Sigmoid colon (tissue), 7 donors: ENCODE data around the gene CCDC33. TPM values are rescaled to one million over a fixed set of nuclear protein-coding genes. Genes with fewer than 3 reads are reported as not detected.

ENCODE experiments used
- DNase-seq: peaks from one replicate; pipeline ENCODE4 v3.0.0-alpha.2; 2019
- H3K27ac ChIP-seq, 4 donors: fragments of 200-600 bp; sonication (generic); one replicate each; pipeline ENCODE4 v1.5.1; 2016 to 2019; ENCODE audit warnings: mild to moderate bottlenecking in 1 of 4
- H3K27me3 ChIP-seq, 3 donors: fragments of 200-600 bp; sonication (generic); one replicate each; pipeline ENCODE4 v1.5.1; 2019; ENCODE audit warnings: mild to moderate bottlenecking in 1 of 3
- H3K36me3 ChIP-seq, 4 donors: fragments of 200-600 bp; sonication (generic); one replicate each; pipeline ENCODE4 v1.5.1; 2016 to 2019
- H3K4me1 ChIP-seq, 4 donors: fragments of 200-600 bp; sonication (generic); one replicate each; pipeline ENCODE4 v1.5.1; 2017 to 2019
- H3K4me3 ChIP-seq, 4 donors: fragments of 200-600 bp; sonication (generic); one replicate each; pipeline ENCODE4 v1.5.1; 2017 to 2019; ENCODE audit warnings: mild to moderate bottlenecking in 2 of 4, moderate library complexity in 1 of 4
- H3K9me3 ChIP-seq, 4 donors: fragments of 200-600 bp in 3 of 4; sonication (generic) in 3 of 4; one replicate each; pipeline versions ENCODE4 v1.5.1 to v1.6.1; 2013 to 2019
- EP300 ChIP-seq, 4 donors: sonication (generic); formaldehyde crosslinking; IDR thresholded peaks; one replicate each; pipeline ENCODE4 v1.6.1; 2017; ENCODE audit warnings: antibody characterized with exemption in 4 of 4
- POLR2A ChIP-seq, 2 donors: fragments of 450-650 bp; IDR thresholded peaks; one replicate each; pipeline ENCODE4 v1.6.1; 2016; ENCODE audit warnings: antibody characterized with exemption in 2 of 2, mild to moderate bottlenecking in 2 of 2, moderate library complexity in 2 of 2
- POLR2AphosphoS5 ChIP-seq, 4 donors: sonication (generic); formaldehyde crosslinking; IDR thresholded peaks; one replicate each; pipeline ENCODE4 v1.6.1; 2017; ENCODE audit warnings: antibody characterized with exemption in 4 of 4
- WGBS, 2 donors: extraction: QIAGEN DNeasy Blood & Tissue Kit; methylation state at CpG; one replicate each; pipeline ENCODE4 v1.1.7; 2013; 5-methylcytosine and 5-hydroxymethylcytosine counted together
- intact Hi-C: fragments of 100-400 bp; cut with DNase I; formaldehyde crosslinking; loops from one replicate; pipeline ENCODE4 v1.15.1; 2023
- polyA plus RNA-seq, 3 donors: library from polyadenylated mRNA; stranded (reverse); fragments of 200-250 nt; gene quantifications; one replicate each; pipeline ENCODE4 v1.2.3, GENCODE V29; 2013
- total RNA-seq, 4 donors: library from RNA; depleted of rRNA; stranded (reverse); fragments of >200 nt; gene quantifications; one replicate each; pipeline ENCODE4 v1.1.0, GENCODE V29; 2016
- TF ChIP-seq, protein P1 (sequence below), 4 experiments: fragments of 450-650 bp in 3 of 4; fragments of 200-600 bp in 1 of 4; IDR thresholded peaks; one replicate each; pipeline ENCODE4 v1.5.1; 2016 to 2019; ENCODE audit warnings: antibody characterized with exemption in 4 of 4, mild to moderate bottlenecking in 3 of 4, moderate library complexity in 2 of 4
- donor health status: healthy with polysubstance abuse.
- donor health status: Bipolar disorder and iron deficiency.
- donor health status: healthy.

Gene CCDC33
- total and polyA plus RNA-seq, 7 donors, result 0.09 to 0.60 TPM; not detected in 5

DNA sequence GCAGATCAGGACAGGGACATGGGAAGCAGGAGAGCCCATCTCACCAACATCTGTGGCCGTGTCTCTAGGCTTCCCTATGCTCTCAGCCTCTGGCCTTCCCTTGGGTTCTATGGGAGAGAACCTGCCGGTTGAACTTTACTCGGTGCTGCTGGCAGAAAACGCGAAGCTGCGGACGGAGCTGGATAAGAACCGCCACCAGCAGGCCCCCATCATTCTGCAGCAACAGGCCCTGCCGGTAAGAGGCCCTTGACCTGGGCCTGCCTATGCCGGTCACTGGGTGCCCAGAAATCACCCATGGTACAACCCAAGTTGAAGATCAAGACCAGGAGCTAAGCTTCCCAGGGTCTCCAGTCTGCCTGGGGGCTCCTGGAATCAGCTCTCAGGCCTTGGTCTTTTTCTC is 96.5 kb downstream of the CCDC33 start:
- no peak for TF ChIP-seq POLR2A (IDR thresholded peaks at IDR 0.05)
- TF ChIP-seq, protein P1, sequence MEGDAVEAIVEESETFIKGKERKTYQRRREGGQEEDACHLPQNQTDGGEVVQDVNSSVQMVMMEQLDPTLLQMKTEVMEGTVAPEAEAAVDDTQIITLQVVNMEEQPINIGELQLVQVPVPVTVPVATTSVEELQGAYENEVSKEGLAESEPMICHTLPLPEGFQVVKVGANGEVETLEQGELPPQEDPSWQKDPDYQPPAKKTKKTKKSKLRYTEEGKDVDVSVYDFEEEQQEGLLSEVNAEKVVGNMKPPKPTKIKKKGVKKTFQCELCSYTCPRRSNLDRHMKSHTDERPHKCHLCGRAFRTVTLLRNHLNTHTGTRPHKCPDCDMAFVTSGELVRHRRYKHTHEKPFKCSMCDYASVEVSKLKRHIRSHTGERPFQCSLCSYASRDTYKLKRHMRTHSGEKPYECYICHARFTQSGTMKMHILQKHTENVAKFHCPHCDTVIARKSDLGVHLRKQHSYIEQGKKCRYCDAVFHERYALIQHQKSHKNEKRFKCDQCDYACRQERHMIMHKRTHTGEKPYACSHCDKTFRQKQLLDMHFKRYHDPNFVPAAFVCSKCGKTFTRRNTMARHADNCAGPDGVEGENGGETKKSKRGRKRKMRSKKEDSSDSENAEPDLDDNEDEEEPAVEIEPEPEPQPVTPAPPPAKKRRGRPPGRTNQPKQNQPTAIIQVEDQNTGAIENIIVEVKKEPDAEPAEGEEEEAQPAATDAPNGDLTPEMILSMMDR (IDR thresholded peaks at IDR 0.05), result no peak
- no peak for TF ChIP-seq EP300 (IDR thresholded peaks at IDR 0.05)
- no peak for TF ChIP-seq POLR2AphosphoS5 (IDR thresholded peaks at IDR 0.05)
- Histone ChIP-seq H3K36me3 (no peaks in the 10 kb centered on the region), H3K4me1 (no peaks in the 10 kb centered on the region), H3K27ac (no peak overlapping the region), H3K27me3 (no peaks in the 10 kb centered on the region), H3K4me3 (no peak overlapping the region), H3K9me3 (no peaks in the 10 kb centered on the region)
- WGBS, 2 donors, result 88 to 89% methylated on average over 10 of the region's 10 CpGs
- no peak for DNase-seq
- intact Hi-C loops, result no loop called here

DNA sequence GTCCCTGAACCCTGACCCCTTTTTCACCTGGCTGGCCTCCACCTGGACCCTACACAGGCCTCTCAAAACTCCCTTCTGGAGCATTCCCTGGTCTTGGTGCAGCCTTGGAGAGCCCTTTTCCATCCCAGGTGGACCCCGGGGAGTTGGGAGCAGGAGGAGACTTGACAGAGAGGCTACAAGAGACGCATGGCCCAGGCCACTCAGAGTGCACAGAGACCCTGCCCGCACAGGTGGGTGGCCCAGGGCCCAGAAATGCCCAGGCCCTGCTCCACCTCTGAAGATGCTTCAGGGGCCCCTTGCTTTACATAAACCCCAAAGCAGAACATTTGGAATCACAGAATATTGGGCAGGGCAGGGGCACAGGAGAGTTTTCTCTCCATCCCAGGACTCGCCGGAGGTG is 97.0 kb downstream of the CCDC33 start:
- intact Hi-C loops, result no loop called here
- TF ChIP-seq POLR2A (IDR thresholded peaks at IDR 0.05) (no peak), POLR2AphosphoS5 (IDR thresholded peaks at IDR 0.05) (no peak), EP300 (IDR thresholded peaks at IDR 0.05) (no peak)
- TF ChIP-seq, protein P1 (IDR thresholded peaks at IDR 0.05), result no peak

DNA sequence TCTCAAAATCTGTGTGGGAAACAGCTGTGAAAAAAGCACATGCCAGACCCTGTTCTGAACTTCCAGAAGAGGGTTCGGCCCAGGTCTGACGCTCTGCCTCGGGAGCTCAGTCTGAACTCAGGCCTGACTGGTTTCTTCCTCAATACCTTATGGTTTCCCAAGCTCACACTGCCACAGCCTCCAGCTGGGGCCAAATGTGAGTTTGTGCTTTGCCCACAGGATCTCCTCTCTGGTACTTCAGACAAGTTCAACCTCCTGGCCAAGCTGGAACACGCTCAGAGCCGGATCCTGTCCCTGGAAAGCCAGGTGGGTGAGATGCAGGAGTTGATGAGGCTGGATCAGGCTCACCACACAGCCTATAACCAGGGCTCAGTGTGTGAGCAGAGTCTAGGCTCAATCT is 97.5 kb downstream of the CCDC33 start:
- DNase-seq, result no peak

More for the DNA sequence above, 97.0 kb downstream of the CCDC33 start:
- no peak for DNase-seq
- Histone ChIP-seq H3K27ac (no peak overlapping the region), H3K4me3 (no peak overlapping the region), H3K4me1 (no peaks in the 10 kb centered on the region), H3K9me3 (no peaks in the 10 kb centered on the region), H3K27me3 (no peaks in the 10 kb centered on the region), H3K36me3 (no peaks in the 10 kb centered on the region)
- WGBS, 2 donors, result 93 to 94% methylated on average over 5 of the region's 5 CpGs

DNA sequence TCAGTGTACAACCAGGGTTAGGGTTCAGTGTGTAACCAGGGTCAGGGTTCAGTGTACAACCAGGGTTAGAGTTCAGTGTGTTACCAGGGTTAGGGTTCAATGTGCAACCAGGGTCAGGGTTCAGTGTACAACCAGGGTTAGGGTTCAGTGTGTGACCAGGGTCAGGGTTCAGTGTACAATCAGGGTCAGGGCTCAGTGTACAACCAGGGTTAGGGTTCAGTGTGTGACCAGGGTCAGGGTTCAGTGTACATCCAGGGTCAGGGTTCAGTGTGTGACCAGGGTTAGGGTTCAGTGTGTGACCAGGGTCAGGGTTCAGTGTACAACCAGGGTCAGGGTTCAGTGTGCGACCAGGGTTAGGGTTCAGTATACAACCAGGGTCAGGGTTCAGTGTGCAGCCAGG is 98.0 kb downstream of the CCDC33 start:
- Histone ChIP-seq H3K27ac (no peak overlapping the region), H3K4me1 (no peaks in the 10 kb centered on the region), H3K36me3 (no peaks in the 10 kb centered on the region), H3K27me3 (no peaks in the 10 kb centered on the region), H3K4me3 (no peak overlapping the region), H3K9me3 (no peaks in the 10 kb centered on the region)
- 90 to 91% methylated on average over 1 of the region's 1 CpG for WGBS, 2 donors
- intact Hi-C loops, result no loop called here
- DNase-seq, result no peak
- TF ChIP-seq, protein P1 (IDR thresholded peaks at IDR 0.05), result no peak
- TF ChIP-seq POLR2AphosphoS5 (IDR thresholded peaks at IDR 0.05), result no peak
- TF ChIP-seq POLR2A (IDR thresholded peaks at IDR 0.05), result no peak
- TF ChIP-seq EP300 (IDR thresholded peaks at IDR 0.05), result no peak

More for the DNA sequence above, 97.5 kb downstream of the CCDC33 start:
- H3K36me3 ChIP-seq, result no peaks in the 10 kb centered on the region
- WGBS, 2 donors, result 85% methylated on average over 5 of the region's 5 CpGs
- H3K4me3 ChIP-seq, result no peak overlapping the region
- no peaks in the 10 kb centered on the region for H3K4me1 ChIP-seq
- H3K9me3 ChIP-seq, result no peaks in the 10 kb centered on the region
- intact Hi-C loops, result no loop called here
- H3K27me3 ChIP-seq, result no peaks in the 10 kb centered on the region
- H3K27ac ChIP-seq, result no peak overlapping the region
- no peak for TF ChIP-seq EP300 (IDR thresholded peaks at IDR 0.05)
- no peak for TF ChIP-seq POLR2AphosphoS5 (IDR thresholded peaks at IDR 0.05)
- TF ChIP-seq, protein P1 (IDR thresholded peaks at IDR 0.05), result no peak
- TF ChIP-seq POLR2A (IDR thresholded peaks at IDR 0.05), result no peak

DNA sequence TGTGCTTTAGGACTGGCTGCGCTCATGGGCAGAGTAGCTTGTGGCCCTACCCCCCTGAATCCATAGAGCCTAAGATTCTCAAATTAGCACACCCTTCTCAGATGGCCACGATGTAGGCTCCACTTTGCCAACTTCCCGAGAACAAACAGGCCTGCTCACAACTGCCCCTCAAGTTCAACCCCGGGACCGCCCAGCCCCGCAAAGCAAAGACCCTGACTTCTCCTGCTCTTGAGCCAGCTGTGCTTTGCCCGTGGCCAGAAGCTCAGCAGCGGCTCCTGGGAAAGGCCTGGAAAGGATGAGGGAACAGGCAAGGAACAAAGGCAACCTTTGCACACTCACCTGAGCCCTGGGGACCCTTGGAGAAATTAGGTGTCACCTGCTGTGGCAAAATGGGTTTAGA is 99.3 kb downstream of the CCDC33 start:
- 89 to 90% methylated on average over 8 of the region's 8 CpGs for WGBS, 2 donors
- H3K27me3 ChIP-seq, result no peaks in the 10 kb centered on the region
- H3K4me1 ChIP-seq, result no peaks in the 10 kb centered on the region

More for the DNA sequence above, 99.3 kb downstream of the CCDC33 start:
- intact Hi-C loops, result no loop called here
- peak; percentile 47 for DNase-seq
- H3K9me3 ChIP-seq, result no peaks in the 10 kb centered on the region
- no peak overlapping the region for H3K27ac ChIP-seq
- no peak for TF ChIP-seq POLR2A (IDR thresholded peaks at IDR 0.05)
- no peak for TF ChIP-seq POLR2AphosphoS5 (IDR thresholded peaks at IDR 0.05)
- TF ChIP-seq, protein P1 (IDR thresholded peaks at IDR 0.05), result no peak
- no peak for TF ChIP-seq EP300 (IDR thresholded peaks at IDR 0.05)
- no peaks in the 10 kb centered on the region for H3K36me3 ChIP-seq
- H3K4me3 ChIP-seq, result no peak overlapping the region
